ENCODE measurements around the gene TCF15.
A peak's percentile ranks its signal among the peaks of the same experiment; 100 is the strongest.

Gene TCF15

GRCh38 chr20:641516-641875, 31.4 kb upstream of the TCF15 start:
- peak; percentile 28 for TF ChIP-seq FOXP2 (optimal IDR thresholded peaks at IDR 0.05; ENCODE audit: borderline replicate concordance, extremely low read depth, extremely low read length, insufficient read depth)
- no peak for TF ChIP-seq TAF1 (IDR thresholded peaks at IDR 0.05; ENCODE audit: borderline replicate concordance, insufficient read depth, low read length)

GRCh38 chr20:640674-641515, 30.8 kb upstream of the TCF15 start:
- no peak for TF ChIP-seq FOXP2 (optimal IDR thresholded peaks at IDR 0.05; ENCODE audit: borderline replicate concordance, extremely low read depth, extremely low read length, insufficient read depth)
- no peak for TF ChIP-seq REST (IDR thresholded peaks at IDR 0.05; ENCODE audit: insufficient read depth in 1 of 2, low read depth in 2 of 2, low read length in 2 of 2)
- TF ChIP-seq POLR2AphosphoS5 (IDR thresholded peaks at IDR 0.05; ENCODE audit: low read depth, low read length): no peak
- no peak for TF ChIP-seq TAF1 (IDR thresholded peaks at IDR 0.05; ENCODE audit: borderline replicate concordance, insufficient read depth, low read length)
- no peak for TF ChIP-seq SIN3A (IDR thresholded peaks at IDR 0.05; ENCODE audit: borderline replicate concordance, insufficient read depth, low read length)

- TF ChIP-seq TAF1 (IDR thresholded peaks at IDR 0.05; ENCODE audit: borderline replicate concordance, insufficient read depth, low read length): no peak
- no peak for TF ChIP-seq SIN3A (IDR thresholded peaks at IDR 0.05; ENCODE audit: borderline replicate concordance, insufficient read depth, low read length)
- no peak for TF ChIP-seq FOXP2 (optimal IDR thresholded peaks at IDR 0.05; ENCODE audit: borderline replicate concordance, extremely low read depth, extremely low read length, insufficient read depth)
Observed at GRCh38 chr20:638579-638978, 28.5 kb upstream of the TCF15 start.

GRCh38 chr20:637559-637958, 27.4 kb upstream of the TCF15 start:
- no peak for TF ChIP-seq FOXP2 (optimal IDR thresholded peaks at IDR 0.05; ENCODE audit: borderline replicate concordance, extremely low read depth, extremely low read length, insufficient read depth)
- TF ChIP-seq SIN3A (IDR thresholded peaks at IDR 0.05; ENCODE audit: borderline replicate concordance, insufficient read depth, low read length): no peak
- TF ChIP-seq POLR2AphosphoS5 (IDR thresholded peaks at IDR 0.05; ENCODE audit: low read depth, low read length): no peak
- TF ChIP-seq REST (IDR thresholded peaks at IDR 0.05; ENCODE audit: insufficient read depth in 1 of 2, low read depth in 2 of 2, low read length in 2 of 2): no peak
- TF ChIP-seq TAF1 (IDR thresholded peaks at IDR 0.05; ENCODE audit: borderline replicate concordance, insufficient read depth, low read length): no peak

- TF ChIP-seq POLR2AphosphoS5 (IDR thresholded peaks at IDR 0.05; ENCODE audit: low read depth, low read length) (no peak), REST (IDR thresholded peaks at IDR 0.05; ENCODE audit: insufficient read depth in 1 of 2, low read depth in 2 of 2, low read length in 2 of 2) (no peak), FOXP2 (optimal IDR thresholded peaks at IDR 0.05; ENCODE audit: borderline replicate concordance, extremely low read depth, extremely low read length, insufficient read depth) (no peak), SIN3A (IDR thresholded peaks at IDR 0.05; ENCODE audit: borderline replicate concordance, insufficient read depth, low read length) (no peak), TAF1 (IDR thresholded peaks at IDR 0.05; ENCODE audit: borderline replicate concordance, insufficient read depth, low read length) (no peak)
Observed at GRCh38 chr20:635893-636338, 25.8 kb upstream of the TCF15 start.

Data from PFSK-1 (cell line).